Epithelial cell of esophagus (primary cell): ENCODE data around the gene SNX24.

Experiments
- DNase-seq: peaks from one replicate; pipeline ENCODE4 v3.0.0; 2010; ENCODE audit warnings: low read depth
- H3K4me3 ChIP-seq: 2 replicates; pipeline ENCODE4 v1.5.1; 2011; ENCODE audit warnings: mild to moderate bottlenecking, low read length, control low read depth
- TF ChIP-seq, protein P1 (sequence below): IDR thresholded peaks from 2 replicates; pipeline ENCODE4 v1.5.1; 2011; ENCODE audit warnings: low read depth, mild to moderate bottlenecking, low read length, control low read depth, inconsistent platforms; ENCODE audit not compliant: insufficient read depth; ENCODE audit errors: missing control alignments

SNX24 gene

DNA sequence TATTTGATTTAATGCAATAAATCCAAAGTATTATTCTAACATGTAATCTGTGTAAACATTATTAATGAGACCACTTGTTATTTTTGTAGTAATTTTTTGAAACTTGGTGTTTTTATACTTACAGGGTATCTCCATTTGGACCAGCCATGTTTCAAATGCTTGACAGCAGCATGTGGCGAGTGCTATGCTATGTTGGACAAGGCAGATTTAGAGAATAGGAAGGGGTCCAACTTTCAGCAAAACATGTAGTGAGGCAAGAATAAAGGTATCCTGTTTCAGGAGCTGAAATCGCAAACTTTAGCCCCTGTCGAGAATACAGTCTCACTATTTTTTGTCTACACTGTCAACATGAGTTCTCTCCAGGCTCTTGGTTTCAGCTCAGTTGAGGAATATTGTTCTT lies 33.7 kb downstream of the SNX24 start:
- no peak overlapping the region for H3K4me3 ChIP-seq
- no peak for DNase-seq
- TF ChIP-seq, protein P1, sequence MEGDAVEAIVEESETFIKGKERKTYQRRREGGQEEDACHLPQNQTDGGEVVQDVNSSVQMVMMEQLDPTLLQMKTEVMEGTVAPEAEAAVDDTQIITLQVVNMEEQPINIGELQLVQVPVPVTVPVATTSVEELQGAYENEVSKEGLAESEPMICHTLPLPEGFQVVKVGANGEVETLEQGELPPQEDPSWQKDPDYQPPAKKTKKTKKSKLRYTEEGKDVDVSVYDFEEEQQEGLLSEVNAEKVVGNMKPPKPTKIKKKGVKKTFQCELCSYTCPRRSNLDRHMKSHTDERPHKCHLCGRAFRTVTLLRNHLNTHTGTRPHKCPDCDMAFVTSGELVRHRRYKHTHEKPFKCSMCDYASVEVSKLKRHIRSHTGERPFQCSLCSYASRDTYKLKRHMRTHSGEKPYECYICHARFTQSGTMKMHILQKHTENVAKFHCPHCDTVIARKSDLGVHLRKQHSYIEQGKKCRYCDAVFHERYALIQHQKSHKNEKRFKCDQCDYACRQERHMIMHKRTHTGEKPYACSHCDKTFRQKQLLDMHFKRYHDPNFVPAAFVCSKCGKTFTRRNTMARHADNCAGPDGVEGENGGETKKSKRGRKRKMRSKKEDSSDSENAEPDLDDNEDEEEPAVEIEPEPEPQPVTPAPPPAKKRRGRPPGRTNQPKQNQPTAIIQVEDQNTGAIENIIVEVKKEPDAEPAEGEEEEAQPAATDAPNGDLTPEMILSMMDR, result no peak

DNA sequence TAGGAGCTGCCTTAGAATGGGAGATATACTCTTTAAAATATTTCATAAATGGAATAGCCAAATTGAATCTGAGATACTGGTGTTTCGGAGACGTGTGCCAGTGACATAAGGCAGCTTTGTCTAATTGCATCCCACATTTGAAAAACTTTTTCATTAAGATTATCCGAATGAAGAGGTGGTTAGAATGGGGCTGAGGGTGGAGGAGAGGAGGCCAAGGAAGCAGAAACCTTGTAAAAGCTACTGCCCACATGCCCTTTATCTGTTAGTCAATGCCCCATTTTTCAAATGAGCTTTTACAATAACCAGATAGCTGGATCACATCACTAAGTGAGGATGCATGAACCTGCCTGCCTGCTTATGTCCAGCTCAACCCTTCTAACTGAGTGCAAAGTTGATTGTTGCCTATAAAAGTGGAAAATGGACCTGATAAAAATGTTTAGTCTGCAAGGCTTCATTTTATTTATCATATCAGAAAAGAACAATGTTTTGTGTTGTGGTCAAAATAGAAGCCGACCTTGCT lies 34.8 kb downstream of the SNX24 start:
- TF ChIP-seq, protein P1, result no peak
- H3K4me3 ChIP-seq, result no peak overlapping the region
- DNase-seq, result no peak

DNA sequence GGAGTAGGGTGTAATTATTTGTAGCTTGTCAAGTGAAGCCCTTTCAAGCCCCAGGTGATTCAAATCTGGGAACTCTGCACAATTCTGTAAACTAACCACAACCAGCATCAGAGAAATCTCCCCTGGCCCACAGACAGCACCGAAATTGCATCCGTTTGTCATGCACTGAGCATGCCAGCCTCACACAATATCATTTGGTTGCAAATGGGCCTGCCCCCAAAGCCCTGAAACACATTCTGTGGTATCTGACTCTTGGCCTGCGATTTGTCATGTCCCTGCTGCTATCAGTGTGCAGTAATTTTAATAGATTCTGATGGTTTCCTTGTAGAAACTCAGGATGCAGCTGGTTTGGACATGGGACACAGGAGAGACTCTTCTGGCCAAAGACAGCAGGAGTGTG lies 35.3 kb downstream of the SNX24 start:
- TF ChIP-seq, protein P1, result no peak
- no peak overlapping the region for H3K4me3 ChIP-seq
- DNase-seq, result no peak

DNA sequence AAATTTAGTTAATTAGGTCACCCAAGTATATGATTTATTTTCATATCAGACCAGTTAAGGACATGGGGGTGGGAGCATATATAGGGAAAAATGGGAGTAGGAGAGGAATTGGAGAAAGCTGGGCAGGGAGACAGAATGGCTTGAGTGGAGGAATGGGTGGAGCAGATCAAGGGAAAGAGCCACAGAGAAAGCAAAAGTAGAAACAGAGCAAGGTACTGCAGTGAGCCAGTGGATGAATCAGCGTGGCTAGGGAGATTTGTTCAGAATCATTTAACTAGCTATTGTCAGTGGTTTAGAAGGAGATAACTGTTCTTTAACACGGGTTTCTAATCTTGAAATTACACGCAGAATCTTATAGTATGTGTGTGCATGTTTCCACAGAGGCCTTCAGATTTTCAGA lies 37.4 kb downstream of the SNX24 start:
- TF ChIP-seq, protein P1, result no peak
- no peak overlapping the region for H3K4me3 ChIP-seq
- peak; percentile 42 for DNase-seq

DNA sequence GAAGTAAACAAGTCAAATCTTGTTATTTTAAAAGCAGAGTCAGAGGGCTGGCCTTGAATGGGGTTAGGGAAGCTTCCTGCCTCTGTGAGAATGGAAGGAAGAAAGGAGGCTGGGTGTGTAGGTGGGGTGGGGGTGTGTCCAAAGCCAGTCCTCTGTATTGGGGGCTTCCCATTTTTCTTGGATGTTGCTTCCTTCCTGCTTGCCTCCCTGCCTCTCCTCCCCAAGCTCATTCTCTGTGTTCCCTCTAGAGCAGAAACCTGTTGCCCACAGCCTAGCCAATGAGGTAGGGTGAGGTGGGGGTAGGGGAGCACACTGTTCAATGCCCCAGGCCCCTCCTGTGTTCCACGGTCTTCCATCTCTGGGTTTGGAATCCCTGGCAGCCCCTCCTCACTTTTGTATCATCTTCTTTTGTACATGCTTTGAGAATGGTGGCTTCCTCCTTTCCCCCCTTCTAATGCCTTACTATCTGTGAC lies 39.7 kb downstream of the SNX24 start:
- no peak overlapping the region for H3K4me3 ChIP-seq
- no peak for DNase-seq
- TF ChIP-seq, protein P1, result no peak

DNA sequence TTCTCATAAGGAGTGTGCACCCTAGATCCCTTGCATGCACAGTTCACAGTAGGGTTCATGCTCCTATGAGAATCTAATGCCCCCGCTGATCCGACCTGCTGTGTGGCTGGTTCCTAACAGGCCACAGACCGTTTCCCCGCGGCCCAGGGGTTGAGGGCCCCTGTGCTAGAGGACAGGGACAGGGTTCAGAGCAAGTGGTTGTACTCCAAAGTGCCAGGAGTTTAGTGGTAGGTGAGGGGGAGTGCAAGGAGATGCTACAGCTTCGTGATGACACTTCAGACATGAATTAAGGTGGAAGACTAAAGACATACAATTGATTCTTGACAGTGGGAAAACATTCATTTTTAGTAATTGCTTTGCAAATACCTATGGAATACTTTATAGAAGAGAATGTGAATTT lies 40.5 kb downstream of the SNX24 start:
- H3K4me3 ChIP-seq, result no peak overlapping the region
- no peak for DNase-seq
- TF ChIP-seq, protein P1, result no peak

DNA sequence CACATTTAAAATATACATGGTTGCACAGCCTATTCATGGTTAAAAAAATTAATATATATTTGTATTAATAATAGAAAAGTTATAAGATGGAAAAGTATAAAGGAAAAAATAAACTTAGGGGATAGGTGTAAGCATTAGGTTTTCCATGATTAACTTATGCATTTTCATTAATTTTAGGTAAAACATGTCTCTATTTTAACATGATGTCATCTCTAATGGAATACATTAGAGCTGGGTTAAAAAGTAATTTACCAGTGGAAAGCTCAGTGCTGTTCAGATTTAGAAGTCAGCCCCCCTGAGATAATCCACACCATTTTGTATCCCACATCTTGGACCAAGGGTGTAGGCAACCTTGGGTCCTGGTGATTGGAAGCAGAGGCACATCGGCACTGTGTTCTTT lies 49.7 kb downstream of the SNX24 start:
- no peak for DNase-seq
- TF ChIP-seq, protein P1, result no peak
- H3K4me3 ChIP-seq, result no peak overlapping the region
